Panc1 (cell line): ENCODE data around the gene ANKRD26. TPM values are rescaled to one million over a fixed set of nuclear protein-coding genes. Genes with fewer than 3 reads are reported as not detected.

ENCODE experiments used
- ATAC-seq: fragments of 200-7000 bp; cut with Tn5 transposase; 2 replicates; pipeline ENCODE4 v1.9.1; 2020; ENCODE audit warnings: mild to moderate bottlenecking, moderate library complexity
- BruUV-seq: library from RNA; stranded (reverse); fragments of 400-500 nt; replicated peaks from 2 replicates; lab custom pipeline; 2021; lab: Mats Ljungman, UMichigan
- CTCF ChIA-PET: fragments of 300-600 bp; sonication (Branson Sonifier 250); formaldehyde crosslinking; loops from one replicate; lab custom pipeline; 2022; ENCODE audit warnings: antibody characterized with exemption; lab: Charles Lee
- POLR2A ChIA-PET: fragments of 300-600 bp; sonication (Branson Sonifier 250); formaldehyde crosslinking; loops from one replicate; lab custom pipeline; 2022; ENCODE audit warnings: antibody characterized with exemption; lab: Charles Lee
- DNase-seq: peaks from one replicate; pipeline ENCODE4 v3.0.0-alpha.2; 2010; ENCODE audit warnings: low read depth, low spot score
- H3K27ac ChIP-seq: 2 replicates; pipeline ENCODE4 v1.5.1; 2011; ENCODE audit warnings: mild to moderate bottlenecking, low read length, inconsistent platforms
- H3K27me3 ChIP-seq: fragments of 200-500 bp; sonication (Bioruptor generic); 2 replicates; pipeline ENCODE4 v1.6.0; 2014; ENCODE audit warnings: low read length, inconsistent platforms; ENCODE audit not compliant: control insufficient read depth, insufficient read depth
- H3K36me3 ChIP-seq: fragments of 200-500 bp; sonication (Bioruptor generic); 2 replicates; pipeline ENCODE4 v1.5.1; 2014; ENCODE audit warnings: inconsistent platforms, mild to moderate bottlenecking, low read length, moderate library complexity; ENCODE audit not compliant: control insufficient read depth, insufficient read depth
- H3K4me1 ChIP-seq: 2 replicates; pipeline ENCODE4 v1.5.1; 2011; ENCODE audit warnings: inconsistent platforms, mild to moderate bottlenecking, low read length, moderate library complexity; ENCODE audit not compliant: control insufficient read depth, insufficient read depth
- H3K4me3 ChIP-seq, 2 experiments: 2 replicates each; pipeline ENCODE4 v1.5.1; 2011 to 2012; ENCODE audit warnings: low read depth in 2 of 2, low read length in 2 of 2, mild to moderate bottlenecking in 2 of 2, inconsistent platforms in 1 of 2, moderate library complexity in 1 of 2
- H3K9me3 ChIP-seq: fragments of 200-500 bp; sonication (Bioruptor generic); 2 replicates; pipeline ENCODE4 v1.5.1; 2014; ENCODE audit warnings: low read depth, mild to moderate bottlenecking, inconsistent platforms, low read length, moderate library complexity; ENCODE audit not compliant: control insufficient read depth, insufficient read depth
- POLR2AphosphoS5 ChIP-seq: IDR thresholded peaks from 2 replicates; pipeline ENCODE4 v1.6.1; 2012; ENCODE audit warnings: mild to moderate bottlenecking, low read depth, low read length, moderate library complexity
- SIN3A ChIP-seq: IDR thresholded peaks from 2 replicates; pipeline ENCODE4 v1.6.1; 2012; ENCODE audit warnings: low read depth, mild to moderate bottlenecking, low read length, moderate library complexity, borderline replicate concordance; ENCODE audit not compliant: insufficient read depth
- TCF7L2 ChIP-seq: IDR thresholded peaks from 2 replicates; pipeline ENCODE4 v1.6.1; 2011; ENCODE audit warnings: mild to moderate bottlenecking, low read depth, low read length, inconsistent platforms
- in situ Hi-C: cut with HindIII; loops from 2 replicates; pipeline ENCODE4 v1.10.0; 2016; ENCODE audit warnings: low sequenced_read_pairs, low pct_unique_long_range_greater_than_20kb
- intact Hi-C: fragments of 100-400 bp; cut with micrococcal nuclease; formaldehyde crosslinking; loops from one replicate; pipeline ENCODE4 v1.10.0; 2022; ENCODE audit not compliant: unreplicated experiment
- total RNA-seq: library from RNA; stranded (reverse); gene quantifications from one replicate; pipeline ENCODE4 v1.2.1, GENCODE V29; 2021; ENCODE audit not compliant: unreplicated experiment
- TF ChIP-seq, protein P1 (sequence below): fragments of 450-650 bp; IDR thresholded peaks from 2 replicates; pipeline ENCODE4 v1.5.1; 2017; ENCODE audit warnings: mild to moderate bottlenecking
- TF ChIP-seq, protein P2 (sequence below), 2 experiments: IDR thresholded peaks; 2 replicates each; pipeline ENCODE4 v1.6.1; 2011 to 2012; ENCODE audit warnings: low read depth in 2 of 2, control low read depth in 1 of 2, low read length in 1 of 2, mild to moderate bottlenecking in 1 of 2, moderate library complexity in 1 of 2; ENCODE audit not compliant: insufficient read depth in 1 of 2

Gene ANKRD26
- total RNA-seq, 1 experiment from 2014 or later = 6.9 TPM

DNA sequence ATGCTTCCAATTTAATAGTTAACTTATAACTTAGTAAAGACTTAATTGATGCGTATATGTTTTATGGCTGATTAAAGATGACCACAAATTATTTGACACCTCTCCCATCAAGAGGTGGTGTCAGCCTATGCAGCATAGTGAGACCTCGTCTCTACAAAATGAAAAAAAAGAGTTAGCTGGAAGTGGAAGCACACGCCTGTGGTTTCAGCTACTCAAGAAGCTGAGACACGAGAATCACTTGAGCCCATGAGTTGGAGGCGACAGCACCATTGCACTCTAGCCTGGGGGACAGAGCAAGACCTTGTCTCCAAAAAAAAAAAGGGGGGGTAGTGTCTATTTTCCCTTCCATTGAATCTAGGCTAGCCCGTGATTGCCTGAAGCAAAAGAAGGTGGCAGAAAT is 140.5 kb downstream of the ANKRD26 start:
- in situ Hi-C loops = no loop called here
- POLR2A ChIA-PET = no interaction called here

More for the DNA sequence above, 140.5 kb downstream of the ANKRD26 start:
- CTCF ChIA-PET = no interaction called here
- TF ChIP-seq, protein P1, sequence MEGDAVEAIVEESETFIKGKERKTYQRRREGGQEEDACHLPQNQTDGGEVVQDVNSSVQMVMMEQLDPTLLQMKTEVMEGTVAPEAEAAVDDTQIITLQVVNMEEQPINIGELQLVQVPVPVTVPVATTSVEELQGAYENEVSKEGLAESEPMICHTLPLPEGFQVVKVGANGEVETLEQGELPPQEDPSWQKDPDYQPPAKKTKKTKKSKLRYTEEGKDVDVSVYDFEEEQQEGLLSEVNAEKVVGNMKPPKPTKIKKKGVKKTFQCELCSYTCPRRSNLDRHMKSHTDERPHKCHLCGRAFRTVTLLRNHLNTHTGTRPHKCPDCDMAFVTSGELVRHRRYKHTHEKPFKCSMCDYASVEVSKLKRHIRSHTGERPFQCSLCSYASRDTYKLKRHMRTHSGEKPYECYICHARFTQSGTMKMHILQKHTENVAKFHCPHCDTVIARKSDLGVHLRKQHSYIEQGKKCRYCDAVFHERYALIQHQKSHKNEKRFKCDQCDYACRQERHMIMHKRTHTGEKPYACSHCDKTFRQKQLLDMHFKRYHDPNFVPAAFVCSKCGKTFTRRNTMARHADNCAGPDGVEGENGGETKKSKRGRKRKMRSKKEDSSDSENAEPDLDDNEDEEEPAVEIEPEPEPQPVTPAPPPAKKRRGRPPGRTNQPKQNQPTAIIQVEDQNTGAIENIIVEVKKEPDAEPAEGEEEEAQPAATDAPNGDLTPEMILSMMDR = no peak
- TF ChIP-seq, protein P2, sequence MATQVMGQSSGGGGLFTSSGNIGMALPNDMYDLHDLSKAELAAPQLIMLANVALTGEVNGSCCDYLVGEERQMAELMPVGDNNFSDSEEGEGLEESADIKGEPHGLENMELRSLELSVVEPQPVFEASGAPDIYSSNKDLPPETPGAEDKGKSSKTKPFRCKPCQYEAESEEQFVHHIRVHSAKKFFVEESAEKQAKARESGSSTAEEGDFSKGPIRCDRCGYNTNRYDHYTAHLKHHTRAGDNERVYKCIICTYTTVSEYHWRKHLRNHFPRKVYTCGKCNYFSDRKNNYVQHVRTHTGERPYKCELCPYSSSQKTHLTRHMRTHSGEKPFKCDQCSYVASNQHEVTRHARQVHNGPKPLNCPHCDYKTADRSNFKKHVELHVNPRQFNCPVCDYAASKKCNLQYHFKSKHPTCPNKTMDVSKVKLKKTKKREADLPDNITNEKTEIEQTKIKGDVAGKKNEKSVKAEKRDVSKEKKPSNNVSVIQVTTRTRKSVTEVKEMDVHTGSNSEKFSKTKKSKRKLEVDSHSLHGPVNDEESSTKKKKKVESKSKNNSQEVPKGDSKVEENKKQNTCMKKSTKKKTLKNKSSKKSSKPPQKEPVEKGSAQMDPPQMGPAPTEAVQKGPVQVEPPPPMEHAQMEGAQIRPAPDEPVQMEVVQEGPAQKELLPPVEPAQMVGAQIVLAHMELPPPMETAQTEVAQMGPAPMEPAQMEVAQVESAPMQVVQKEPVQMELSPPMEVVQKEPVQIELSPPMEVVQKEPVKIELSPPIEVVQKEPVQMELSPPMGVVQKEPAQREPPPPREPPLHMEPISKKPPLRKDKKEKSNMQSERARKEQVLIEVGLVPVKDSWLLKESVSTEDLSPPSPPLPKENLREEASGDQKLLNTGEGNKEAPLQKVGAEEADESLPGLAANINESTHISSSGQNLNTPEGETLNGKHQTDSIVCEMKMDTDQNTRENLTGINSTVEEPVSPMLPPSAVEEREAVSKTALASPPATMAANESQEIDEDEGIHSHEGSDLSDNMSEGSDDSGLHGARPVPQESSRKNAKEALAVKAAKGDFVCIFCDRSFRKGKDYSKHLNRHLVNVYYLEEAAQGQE (IDR thresholded peaks at IDR 0.05; ENCODE audit: insufficient read depth in 1 of 2, low read depth in 2 of 2, low read length in 1 of 2) = no peak
- TF ChIP-seq SIN3A = no peak
- no peak for TF ChIP-seq TCF7L2
- TF ChIP-seq POLR2AphosphoS5 = no peak
- no peaks in the 10 kb centered on the region for H3K27me3 ChIP-seq
- DNase-seq = no peak
- no peaks in the 10 kb centered on the region for H3K36me3 ChIP-seq
- BruUV-seq = no TSS peak
- no peak for ATAC-seq
- no peaks in the 10 kb centered on the region for H3K4me1 ChIP-seq
- H3K4me3 ChIP-seq = no peak overlapping the region
- intact Hi-C loops = no loop called here
- no peak overlapping the region for H3K27ac ChIP-seq
- no peaks in the 10 kb centered on the region for H3K9me3 ChIP-seq

Other genes with a start within 250 kb of the ANKRD26 start
- gene ABI1, start 239.5 kb downstream of the ANKRD26 start, total RNA-seq = 35.2 TPM
- 87.9 TPM for gene YME1L1, start 53.9 kb upstream of the ANKRD26 start, total RNA-seq
- gene MASTL, start 54.9 kb upstream of the ANKRD26 start, total RNA-seq = 12.3 TPM
- 18.4 TPM for gene ACBD5, start 140.3 kb upstream of the ANKRD26 start, total RNA-seq